Neuronal stem cell (in vitro differentiated cells): ENCODE results near the gene BCR.

ENCODE experiments used
- DNase-seq: peaks from one replicate; pipeline ENCODE4 v3.0.0-alpha.2; 2013; ENCODE audit warnings: low spot score
- H2AFZ ChIP-seq: one replicate; pipeline ENCODE4 v1.6.1; 2013; ENCODE audit warnings: mild to moderate bottlenecking, low read length, inconsistent platforms
- H2AK5ac ChIP-seq: 2 replicates; pipeline ENCODE4 v1.6.1; 2013; ENCODE audit warnings: low read depth, mild to moderate bottlenecking, inconsistent platforms, low read length, moderate library complexity, mixed read lengths
- H2BK120ac ChIP-seq: 2 replicates; pipeline ENCODE4 v1.6.1; 2013; ENCODE audit warnings: low read depth, mild to moderate bottlenecking, inconsistent platforms, low read length, moderate library complexity, mixed read lengths
- H2BK12ac ChIP-seq: one replicate; pipeline ENCODE4 v1.6.1; 2013; ENCODE audit warnings: low read length, inconsistent platforms
- H2BK15ac ChIP-seq: 2 replicates; pipeline ENCODE4 v1.6.1; 2013; ENCODE audit warnings: mild to moderate bottlenecking, low read length, inconsistent platforms, mixed read lengths
- H2BK5ac ChIP-seq: one replicate; pipeline ENCODE4 v1.6.1; 2013; ENCODE audit warnings: inconsistent platforms, mild to moderate bottlenecking, low read length, moderate library complexity
- H3K14ac ChIP-seq: one replicate; pipeline ENCODE4 v1.6.1; 2013; ENCODE audit warnings: low read length, inconsistent platforms
- H3K18ac ChIP-seq: 2 replicates; pipeline ENCODE4 v1.6.1; 2013; ENCODE audit warnings: low read length, inconsistent platforms
- H3K23ac ChIP-seq: 2 replicates; pipeline ENCODE4 v1.6.1; 2013; ENCODE audit warnings: low read depth, mild to moderate bottlenecking, mixed read lengths, low read length, inconsistent platforms; ENCODE audit not compliant: poor library complexity
- H3K27ac ChIP-seq: replicated peaks from 3 replicates; pipeline ENCODE4 v1.5.1; 2013; ENCODE audit warnings: low read length, inconsistent platforms
- H3K27me3 ChIP-seq, 3 experiments: 2 replicates each; pipeline ENCODE4 v1.6.1; 2013; ENCODE audit warnings: low read length in 3 of 3, mild to moderate bottlenecking in 2 of 3, inconsistent platforms in 1 of 3, low read depth in 1 of 3, mixed read lengths in 1 of 3, moderate library complexity in 1 of 3; ENCODE audit not compliant: control insufficient read depth in 3 of 3, insufficient read depth in 3 of 3
- H3K36me3 ChIP-seq, 2 donors: replicated peaks in 1 of 2; 2 replicates each; pipeline ENCODE4 v1.6.1; 2013; ENCODE audit warnings: low read length in 2 of 2; ENCODE audit not compliant: control insufficient read depth in 2 of 2, insufficient read depth in 2 of 2
- H3K4ac ChIP-seq: 2 replicates; pipeline ENCODE4 v1.6.1; 2013; ENCODE audit warnings: inconsistent platforms, mild to moderate bottlenecking, low read length, moderate library complexity
- H3K4me1 ChIP-seq, 2 donors: 1 replicate in 1 of 2; 2 replicates in 1 of 2; pipeline ENCODE4 v1.6.1; 2013; ENCODE audit warnings: low read length in 2 of 2, low read depth in 1 of 2; ENCODE audit not compliant: control insufficient read depth in 2 of 2, insufficient read depth in 1 of 2
- H3K4me2 ChIP-seq: one replicate; pipeline ENCODE4 v1.6.1; 2013; ENCODE audit warnings: mild to moderate bottlenecking, low read length, inconsistent platforms; ENCODE audit not compliant: insufficient read depth, poor library complexity, severe bottlenecking
- H3K4me3 ChIP-seq, 2 donors: 2 replicates each; pipeline ENCODE4 v1.5.1; 2013; ENCODE audit warnings: low read length in 2 of 2, mild to moderate bottlenecking in 2 of 2, inconsistent platforms in 1 of 2, moderate library complexity in 1 of 2
- H3K79me1 ChIP-seq: one replicate; pipeline ENCODE4 v1.6.1; 2013; ENCODE audit warnings: low read depth, mild to moderate bottlenecking, inconsistent platforms, low read length, moderate library complexity
- H3K9ac ChIP-seq: one replicate; pipeline ENCODE4 v1.6.1; 2013; ENCODE audit warnings: mild to moderate bottlenecking, low read depth, low read length, inconsistent platforms; ENCODE audit not compliant: poor library complexity
- H3K9me3 ChIP-seq, 2 donors: replicated peaks in 1 of 2; 2 replicates each; pipeline versions ENCODE3 to v1.6.1; 2013; ENCODE audit warnings: low read length in 2 of 2, mild to moderate bottlenecking in 2 of 2, inconsistent platforms in 1 of 2, low read depth in 1 of 2, mixed read lengths in 1 of 2, moderate library complexity in 1 of 2; ENCODE audit not compliant: control insufficient read depth in 2 of 2, insufficient read depth in 1 of 2
- H4K8ac ChIP-seq: one replicate; pipeline ENCODE4 v1.6.1; 2013; ENCODE audit warnings: low read depth, mild to moderate bottlenecking, inconsistent platforms, low read length, moderate library complexity
- H4K91ac ChIP-seq: one replicate; pipeline ENCODE4 v1.6.1; 2013; ENCODE audit warnings: low read length, low read depth, mild to moderate bottlenecking, inconsistent platforms; ENCODE audit not compliant: poor library complexity
- WGBS, 2 donors: extraction: QIAGEN DNeasy Blood & Tissue Kit; methylation state at CpG; one replicate each; pipeline ENCODE4 v1.1.7; 2013; ENCODE audit warnings: missing lambda C conversion rate in 2 of 2, mixed read lengths in 1 of 2; ENCODE audit not compliant: insufficient read length in 2 of 2, insufficient replicate concordance in 1 of 2; ENCODE audit errors: extremely low coverage in 2 of 2; 5-methylcytosine and 5-hydroxymethylcytosine counted together

Gene BCR

DNA sequence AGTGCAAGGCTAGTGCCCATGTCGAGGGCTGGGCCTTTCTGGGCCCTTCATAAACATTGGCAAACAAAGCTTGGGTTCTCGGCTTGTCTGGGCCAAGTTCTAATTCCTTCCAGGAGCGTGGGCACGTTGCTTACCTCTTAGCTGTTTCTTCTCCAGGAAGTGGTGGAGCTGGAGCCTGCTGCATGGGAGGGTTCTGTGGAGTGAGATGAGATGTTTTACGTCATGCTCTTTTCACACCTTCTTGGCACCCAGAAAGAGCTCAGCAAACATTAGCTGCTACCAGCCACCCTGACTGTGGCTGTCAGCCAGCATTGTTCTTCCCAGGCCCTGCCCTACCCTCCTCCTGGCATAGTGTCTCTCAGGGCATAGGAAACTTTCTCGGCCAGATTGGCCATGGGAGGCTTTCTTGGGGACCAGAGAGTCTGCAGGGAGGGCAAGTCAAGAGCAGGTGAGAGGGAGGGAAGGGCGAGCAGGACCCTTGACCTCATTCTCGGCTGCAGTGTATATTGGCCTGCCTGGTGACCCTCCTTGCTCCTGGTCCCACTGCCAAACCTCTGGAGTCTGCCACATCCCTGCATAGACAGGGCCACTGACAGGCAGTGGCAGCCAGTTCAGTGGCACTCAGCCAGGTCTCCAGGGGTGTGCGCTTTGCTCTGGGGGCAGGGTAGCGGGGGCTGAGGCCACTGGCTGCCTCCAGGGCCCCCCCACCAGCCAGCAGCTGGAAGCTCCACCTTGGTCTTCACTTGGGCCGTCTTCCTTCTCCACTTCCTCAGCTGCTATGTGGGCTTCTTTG is 98.8 kb downstream of the BCR start:
- H3K27ac ChIP-seq: no peak overlapping the region
- no peaks in the 10 kb centered on the region for H3K27me3 ChIP-seq
- no peak overlapping the region for H3K9ac ChIP-seq
- no peak overlapping the region for H2BK15ac ChIP-seq
- peak overlapping the region; percentile 34 for H2BK12ac ChIP-seq
- no peak overlapping the region for H3K4ac ChIP-seq
- no peak overlapping the region for H2BK120ac ChIP-seq
- no peak overlapping the region for H3K18ac ChIP-seq
- H3K4me3 ChIP-seq: no peak overlapping the region
- H3K14ac ChIP-seq: peak overlapping the region; percentile 33
- peaks cover 3 to 5% of the 10 kb centered on the region in 2 donors for H3K4me1 ChIP-seq
- H2AFZ ChIP-seq: no peak overlapping the region
- H2BK5ac ChIP-seq: peak overlapping the region; percentile 45
- no peak overlapping the region for H4K8ac ChIP-seq
- H3K9me3 ChIP-seq: peaks cover 0 to 1% of the 10 kb centered on the region in 2 donors
- peaks cover 6% of the 10 kb centered on the region for H3K79me1 ChIP-seq
- H3K36me3 ChIP-seq: peaks cover 52 to 84% of the 10 kb centered on the region in 2 donors
- H4K91ac ChIP-seq: no peak overlapping the region
- peak overlapping the region; percentile 48 for H2AK5ac ChIP-seq
- peak overlapping the region; percentile 94 for H3K23ac ChIP-seq
- no CpG with 5 or more reads among the region's 11 CpGs for WGBS, 2 donors
- H3K4me2 ChIP-seq: no peak overlapping the region
- DNase-seq: no peak

DNA sequence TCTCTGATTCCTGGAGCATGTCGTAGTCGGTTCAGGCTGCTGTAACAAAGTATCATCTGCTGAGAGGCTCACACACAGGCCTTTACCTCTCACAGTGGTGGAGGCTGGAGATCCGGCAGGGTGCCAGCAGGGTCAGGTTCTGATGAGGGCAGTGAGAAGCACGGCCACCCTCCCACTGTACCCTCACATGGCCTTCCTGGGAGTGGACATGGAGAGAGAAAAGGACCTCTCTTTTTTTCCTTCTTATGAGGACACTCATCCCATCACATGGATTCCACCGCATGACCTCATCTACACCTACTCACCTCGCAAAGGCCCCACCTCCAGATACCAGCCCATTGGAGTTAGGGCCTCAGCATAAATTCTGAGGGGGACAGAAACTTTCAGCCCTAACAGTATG is 99.5 kb downstream of the BCR start:
- Histone ChIP-seq H3K27me3 (no peaks in the 10 kb centered on the region), H2AK5ac (no peak overlapping the region), H2BK5ac (no peak overlapping the region), H3K9me3 (peaks cover 0 to 1% of the 10 kb centered on the region in 2 donors), H3K14ac (no peak overlapping the region), H3K4me1 (peaks cover 3 to 5% of the 10 kb centered on the region in 2 donors), H3K27ac (no peak overlapping the region), H2BK15ac (no peak overlapping the region), H4K8ac (no peak overlapping the region), H2AFZ (no peak overlapping the region), H3K79me1 (peaks cover 6% of the 10 kb centered on the region), H2BK120ac (no peak overlapping the region), H3K4ac (no peak overlapping the region), H3K36me3 (peaks cover 51 to 86% of the 10 kb centered on the region in 2 donors), H3K9ac (peak overlapping the region; percentile 27), H3K23ac (peak overlapping the region; percentile 59), H2BK12ac (no peak overlapping the region), H3K18ac (no peak overlapping the region), H4K91ac (no peak overlapping the region), H3K4me2 (no peak overlapping the region), H3K4me3 (no peak overlapping the region)
- no CpG with 5 or more reads among the region's 6 CpGs for WGBS, 2 donors
- no peak for DNase-seq

GRCh38 chr22:23280356-23281052 is 100.2 kb downstream of the BCR start:
- no peaks in the 10 kb centered on the region for H3K27me3 ChIP-seq
- H3K36me3 ChIP-seq: peaks cover 47 to 86% of the 10 kb centered on the region in 2 donors
- H3K9ac ChIP-seq: peak overlapping the region; percentile 27
- H4K91ac ChIP-seq: peak overlapping the region; percentile 76
- peaks cover 6% of the 10 kb centered on the region for H3K79me1 ChIP-seq
- H3K9me3 ChIP-seq: peaks cover 0 to 1% of the 10 kb centered on the region in 2 donors
- peak overlapping the region; percentile 100 for H3K23ac ChIP-seq
- H3K14ac ChIP-seq: no peak overlapping the region
- peak overlapping the region; percentile 38 for H3K18ac ChIP-seq
- no peak overlapping the region for H2AK5ac ChIP-seq
- no peak overlapping the region for H2BK12ac ChIP-seq
- WGBS, 2 donors: no CpG with 5 or more reads among the region's 13 CpGs
- no peak overlapping the region for H3K4me2 ChIP-seq
- no peak for DNase-seq
- H2BK15ac ChIP-seq: no peak overlapping the region
- no peak overlapping the region for H3K27ac ChIP-seq
- no peak overlapping the region for H2BK120ac ChIP-seq
- no peak overlapping the region for H2AFZ ChIP-seq
- no peak overlapping the region for H3K4ac ChIP-seq
- H4K8ac ChIP-seq: no peak overlapping the region
- peaks cover 3 to 5% of the 10 kb centered on the region in 2 donors for H3K4me1 ChIP-seq
- no peak overlapping the region for H2BK5ac ChIP-seq
- no peak overlapping the region for H3K4me3 ChIP-seq

DNA sequence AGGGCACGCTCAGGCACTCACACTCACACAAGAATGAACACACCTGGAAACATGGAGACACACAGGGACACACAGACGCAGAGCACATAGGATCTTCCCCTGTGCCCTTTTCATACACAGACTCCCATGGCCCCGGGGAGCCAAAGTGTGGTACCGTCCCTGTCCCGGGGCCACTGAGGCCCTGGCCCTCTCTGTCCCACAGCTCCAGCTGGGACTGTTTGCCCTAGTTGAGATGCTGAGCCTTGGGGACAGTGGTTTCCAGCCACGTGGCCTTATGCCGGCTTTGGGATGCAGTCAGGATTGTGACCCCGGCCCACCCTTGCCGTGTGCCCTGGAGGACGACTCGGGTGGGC is 100.7 kb downstream of the BCR start:
- DNase-seq: no peak
- Histone ChIP-seq H2AFZ (no peak overlapping the region), H3K4me3 (no peak overlapping the region), H2BK12ac (no peak overlapping the region), H2BK120ac (no peak overlapping the region), H2BK15ac (no peak overlapping the region), H3K4me2 (no peak overlapping the region), H2BK5ac (peak overlapping the region; percentile 80), H3K36me3 (peaks cover 45 to 87% of the 10 kb centered on the region in 2 donors), H3K4ac (no peak overlapping the region), H3K14ac (no peak overlapping the region), H3K79me1 (peaks cover 6% of the 10 kb centered on the region), H4K8ac (no peak overlapping the region), H3K27ac (no peak overlapping the region), H3K23ac (peak overlapping the region; percentile 100), H2AK5ac (peak overlapping the region; percentile 68), H3K27me3 (no peaks in the 10 kb centered on the region), H3K4me1 (peaks cover 3 to 5% of the 10 kb centered on the region in 2 donors), H4K91ac (peak overlapping the region; percentile 76), H3K9ac (peak overlapping the region; percentile 33), H3K9me3 (peaks cover 0 to 1% of the 10 kb centered on the region in 2 donors), H3K18ac (peak overlapping the region; percentile 68)
- no CpG with 5 or more reads among the region's 11 CpGs for WGBS, 2 donors
